GM23248 (cell line): ENCODE measurements around the gene RUNDC3A.

ENCODE experiments used
- EZH2 ChIP-seq: fragments of 200-600 bp; sonication (generic); IDR thresholded peaks from 2 replicates; pipeline ENCODE4 v1.6.1; 2018; ENCODE audit warnings: antibody characterized with exemption, mild to moderate bottlenecking; ENCODE audit not compliant: insufficient read depth, poor library complexity, severe bottlenecking
- EZH2phosphoT487 ChIP-seq: fragments of 200-600 bp; sonication (generic); IDR thresholded peaks from 2 replicates; pipeline ENCODE4 v1.6.1; 2018; ENCODE audit warnings: antibody characterized with exemption, moderate library complexity, mild to moderate bottlenecking, low read depth; ENCODE audit not compliant: insufficient read depth

GRCh38 chr17:44333371-44333770 is 25.0 kb downstream of the RUNDC3A start:
- TF ChIP-seq EZH2phosphoT487 = no peak
- no peak for TF ChIP-seq EZH2
